Dermis microvascular lymphatic vessel endothelial cell (primary cell): ENCODE measurements around the gene SFN. TPM values are rescaled to one million over a fixed set of nuclear protein-coding genes. Genes with fewer than 3 reads are reported as not detected.
"Not testable (repeated sequence)": the region's sequence is repeated elsewhere in the genome, so short reads cannot be mapped to it uniquely, and the experiment has no call there.

Experiments used
- DNase-seq, 2 donors: peaks; one replicate each; pipeline versions ENCODE4 v3.0.0 to v3.0.0-alpha.2; 2010; ENCODE audit warnings: low read depth in 2 of 2
- total RNA-seq: library from RNA; depleted of rRNA; stranded (reverse); fragments of >200 nt; gene quantifications from 2 replicates; pipeline ENCODE4 v1.2.1, GENCODE V29; 2014

The SFN gene
- total RNA-seq: 0.13 TPM in 1 of 2 replicates, not detected in the other

- peak in 1 of 2 donors; percentile 29 for DNase-seq
These were observed at the start of gene SFN for GRCh38 chr1:26862781-26863684. Gene SFN, plus strand, starts transcription at chr1:26863149. Its CDS starts 64 bp downstream, at chr1:26863213.

DNA sequence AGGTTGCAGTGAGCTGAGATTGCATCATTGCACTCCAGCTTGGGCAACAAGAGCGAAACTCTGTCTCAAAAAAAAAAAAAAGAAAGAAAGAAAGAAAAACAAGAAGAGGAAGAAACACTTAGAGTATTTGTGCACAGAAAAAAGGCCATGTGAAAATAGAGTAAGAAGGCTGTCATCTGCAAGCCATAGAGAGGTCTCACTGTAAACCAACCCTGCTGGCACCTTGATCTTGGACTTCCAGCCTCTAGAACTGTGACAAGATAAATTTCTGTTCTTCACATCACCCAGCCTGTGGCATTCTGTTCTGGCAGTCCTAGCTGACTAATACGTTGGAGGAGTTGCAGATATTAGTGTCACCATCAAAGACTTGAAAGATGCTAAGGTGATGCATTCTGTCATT, 48.6 kb upstream of the SFN start:
- DNase-seq: no peak

- no peak for DNase-seq
These were observed 48.1 kb upstream of the SFN start for GRCh38 chr1:26814893-26815292.

- DNase-seq: no peak
These were observed 42.1 kb upstream of the SFN start for GRCh38 chr1:26820784-26821269.

- no peak for DNase-seq
These were observed 40.1 kb upstream of the SFN start for GRCh38 chr1:26822737-26823395.

GRCh38 chr1:26824731-26825130, 38.2 kb upstream of the SFN start:
- DNase-seq: no peak

DNA sequence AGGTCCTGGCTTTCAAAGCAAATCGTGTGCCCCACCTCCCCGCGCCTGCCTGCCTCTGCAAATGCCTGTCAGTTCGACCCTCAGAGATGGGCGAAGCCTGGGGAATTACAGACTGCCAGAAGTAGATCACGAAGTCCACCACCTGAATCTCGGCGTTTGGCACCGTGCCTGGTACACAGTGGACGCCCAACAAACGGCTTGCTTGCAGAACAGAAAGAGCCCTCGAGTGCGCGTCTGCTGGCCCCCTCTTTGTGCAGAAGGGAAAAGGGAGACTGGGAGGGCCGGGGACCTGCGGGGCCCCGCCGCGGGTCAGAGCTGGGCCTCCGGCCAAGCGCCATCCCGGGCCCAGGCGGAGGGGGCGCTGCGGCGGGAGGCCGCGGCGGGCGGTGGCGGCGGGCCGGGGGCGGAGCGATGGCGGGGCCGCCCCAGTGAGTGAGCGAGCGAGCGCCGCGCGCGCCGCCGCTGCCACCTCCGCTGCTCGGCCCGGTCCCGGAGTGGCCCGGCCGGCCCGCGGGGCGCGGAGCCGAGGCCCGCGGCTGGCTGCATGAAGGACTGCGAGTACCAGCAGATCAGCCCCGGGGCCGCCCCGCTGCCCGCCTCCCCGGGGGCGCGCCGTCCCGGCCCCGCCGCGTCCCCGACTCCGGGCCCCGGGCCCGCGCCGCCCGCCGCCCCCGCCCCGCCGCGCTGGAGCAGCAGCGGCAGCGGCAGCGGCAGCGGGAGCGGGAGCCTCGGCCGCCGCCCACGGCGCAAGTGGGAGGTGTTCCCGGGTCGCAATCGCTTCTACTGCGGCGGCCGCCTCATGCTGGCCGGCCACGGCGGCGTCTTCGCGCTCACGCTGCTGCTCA, 36.5 kb upstream of the SFN start, which contains the start of gene ZDHHC18:
Gene ZDHHC18 (plus strand): TSS at position 428 of the 845 bp plus-strand sequence. CDS start 117 bp downstream, at position 545.
- peak in 1 of 2 donors; percentile 62 for DNase-seq

GRCh38 chr1:26827106-26827604, 35.8 kb upstream of the SFN start:
- no peak for DNase-seq

GRCh38 chr1:26827663-26828062, 35.3 kb upstream of the SFN start:
- no peak for DNase-seq

- no peak for DNase-seq
These were observed 34.4 kb upstream of the SFN start for GRCh38 chr1:26828411-26828991.

GRCh38 chr1:26829184-26829911, 33.6 kb upstream of the SFN start:
- DNase-seq: no peak

DNA sequence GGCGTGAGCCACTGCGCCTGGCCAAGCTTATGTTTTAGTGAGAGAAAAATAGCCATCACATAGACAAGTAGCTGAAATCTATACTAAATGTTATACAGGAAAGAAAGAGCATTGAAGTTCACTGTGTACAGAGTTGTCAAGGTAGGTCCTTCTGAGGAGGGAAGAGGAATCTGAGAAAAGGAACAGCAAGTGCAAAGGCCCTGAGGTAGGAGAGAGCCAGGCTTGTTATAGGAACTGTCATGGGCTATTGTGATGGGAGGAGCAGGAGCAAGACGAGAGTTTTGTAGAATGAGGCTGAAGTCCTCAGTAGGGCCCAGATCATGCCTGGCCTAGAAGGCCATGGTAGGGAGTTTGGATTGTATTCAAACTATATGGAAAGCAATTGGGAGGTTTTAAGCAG, 31.9 kb upstream of the SFN start:
- DNase-seq: no peak

DNA sequence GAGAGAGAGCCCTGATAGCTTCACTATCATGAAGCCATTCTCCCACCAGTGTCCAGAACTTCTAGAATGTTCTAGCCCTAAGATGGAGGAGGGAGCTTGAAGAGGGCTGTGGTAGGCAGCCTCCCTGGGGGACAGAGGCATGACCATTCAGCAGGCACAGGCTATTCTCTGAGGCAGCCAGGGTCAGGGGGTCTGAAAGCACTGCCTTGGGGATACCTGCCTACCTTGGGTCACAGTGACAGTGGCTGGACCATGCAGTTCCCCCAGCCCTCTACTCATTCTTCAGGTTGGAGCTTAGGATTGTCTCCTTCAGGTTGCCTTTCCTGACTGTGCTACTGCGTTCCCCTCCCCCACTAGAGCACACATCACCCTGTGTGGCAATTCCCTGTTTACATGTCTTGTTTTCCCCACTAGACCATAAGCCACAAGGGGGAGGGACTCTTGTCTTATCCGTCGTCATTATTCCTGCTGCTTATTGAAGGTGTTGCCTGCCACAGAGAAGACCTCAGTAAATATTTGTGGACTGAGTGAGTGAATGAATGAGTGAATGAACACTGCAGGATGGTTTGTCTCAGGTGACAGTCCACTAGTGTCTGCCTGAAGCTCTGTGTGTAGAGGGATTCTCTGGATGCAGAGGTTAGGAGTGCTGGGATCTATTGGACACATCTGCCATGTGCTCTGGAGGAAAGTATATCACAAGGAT, 31.3 kb upstream of the SFN start:
- no peak for DNase-seq

GRCh38 chr1:26832249-26832960, 30.5 kb upstream of the SFN start:
- DNase-seq: no peak

GRCh38 chr1:26833432-26834405, 29.2 kb upstream of the SFN start:
- DNase-seq: no peak

GRCh38 chr1:26837665-26838064, 25.3 kb upstream of the SFN start:
- DNase-seq: not testable (repeated sequence)

- peak in 1 of 2 donors; percentile 29 for DNase-seq
These were observed 24.2 kb upstream of the SFN start for GRCh38 chr1:26838474-26839338.
